ENCODE measurements around the gene VDAC1.

VDAC1 gene

GRCh38 chr5:134027288-134027615 lies 22.5 kb upstream of the VDAC1 start:
- no peak overlapping the region for H3K27ac ChIP-seq
- H3K27me3 ChIP-seq = peaks cover 0 to 14% of the 10 kb centered on the region in 2 donors
- H3K4me3 ChIP-seq = no peak overlapping the region
- no peak for TF ChIP-seq CTCF (IDR thresholded peaks at IDR 0.05)
- H3K4me1 ChIP-seq = no peaks in the 10 kb centered on the region
- intact Hi-C loops (cut with DNase I; ENCODE audit: low total_unique reads) = no loop called here
- no peaks in the 10 kb centered on the region for H3K9me3 ChIP-seq
- no peaks in the 10 kb centered on the region for H3K36me3 ChIP-seq
- DNase-seq = no peak

- H3K27ac ChIP-seq = no peak overlapping the region
- no peak overlapping the region for H3K4me3 ChIP-seq
- H3K4me1 ChIP-seq = no peaks in the 10 kb centered on the region
- intact Hi-C loops (cut with DNase I; ENCODE audit: low total_unique reads) = no loop called here
- DNase-seq = peak in 1 of 2 donors; percentile 42
- H3K36me3 ChIP-seq = no peaks in the 10 kb centered on the region
- H3K9me3 ChIP-seq = no peaks in the 10 kb centered on the region
- peaks cover 0 to 14% of the 10 kb centered on the region in 2 donors for H3K27me3 ChIP-seq
- TF ChIP-seq CTCF (IDR thresholded peaks at IDR 0.05) = no peak
Observed at GRCh38 chr5:134026521-134027287, 21.9 kb upstream of the VDAC1 start.

GRCh38 chr5:134025786-134026185 lies 21.0 kb upstream of the VDAC1 start:
- no peak for DNase-seq
- TF ChIP-seq CTCF (IDR thresholded peaks at IDR 0.05) = no peak

GRCh38 chr5:134024811-134025210 lies 20.0 kb upstream of the VDAC1 start:
- no peaks in the 10 kb centered on the region for H3K36me3 ChIP-seq

More at GRCh38 chr5:134025786-134026185, 21.0 kb upstream of the VDAC1 start:
- no peaks in the 10 kb centered on the region for H3K36me3 ChIP-seq
- H3K27ac ChIP-seq = no peak overlapping the region
- H3K9me3 ChIP-seq = no peaks in the 10 kb centered on the region
- H3K4me3 ChIP-seq = no peak overlapping the region
- H3K27me3 ChIP-seq = peaks cover 0 to 14% of the 10 kb centered on the region in 2 donors
- intact Hi-C loops (cut with DNase I; ENCODE audit: low total_unique reads) = no loop called here
- no peaks in the 10 kb centered on the region for H3K4me1 ChIP-seq

GRCh38 chr5:134022333-134022732 lies 17.6 kb upstream of the VDAC1 start:
- H3K4me3 ChIP-seq = no peak overlapping the region
- no peaks in the 10 kb centered on the region for H3K4me1 ChIP-seq
- no peaks in the 10 kb centered on the region for H3K9me3 ChIP-seq
- no peak for TF ChIP-seq CTCF (IDR thresholded peaks at IDR 0.05)
- no peaks in the 10 kb centered on the region for H3K36me3 ChIP-seq
- intact Hi-C loops (cut with DNase I; ENCODE audit: low total_unique reads) = no loop called here
- H3K27ac ChIP-seq = no peak overlapping the region
- peaks cover 0 to 14% of the 10 kb centered on the region in 2 donors for H3K27me3 ChIP-seq
- no peak for DNase-seq

More at GRCh38 chr5:134024811-134025210, 20.0 kb upstream of the VDAC1 start:
- no peak for TF ChIP-seq CTCF (IDR thresholded peaks at IDR 0.05)
- Histone ChIP-seq H3K27me3 (peaks cover 0 to 14% of the 10 kb centered on the region in 2 donors), H3K4me1 (no peaks in the 10 kb centered on the region), H3K27ac (no peak overlapping the region), H3K9me3 (no peaks in the 10 kb centered on the region), H3K4me3 (no peak overlapping the region)
- intact Hi-C loops (cut with DNase I; ENCODE audit: low total_unique reads) = no loop called here
- DNase-seq = peak in 1 of 2 donors; percentile 55

Data from tibial artery (tissue), 4 donors.